ENCODE measurements around the gene HIVEP1.

GRCh38 chr6:12090714-12091113 lies 78.6 kb downstream of the HIVEP1 start:
- TF ChIP-seq BACH2 (CRISPR knock-in tag; IDR thresholded peaks at IDR 0.05; ENCODE audit: borderline replicate concordance) (no peak), POU6F1 (CRISPR knock-in tag; IDR thresholded peaks at IDR 0.05; ENCODE audit: borderline replicate concordance, low read depth) (no peak), RARB (CRISPR knock-in tag; IDR thresholded peaks at IDR 0.05) (no peak), ARNTL (CRISPR knock-in tag; IDR thresholded peaks at IDR 0.05; ENCODE audit: borderline replicate concordance, low read depth) (no peak), ZNF565 (CRISPR knock-in tag; conservative IDR thresholded peaks at IDR 0.05; ENCODE audit: low read depth) (no peak), TOX (CRISPR knock-in tag; IDR thresholded peaks at IDR 0.05; ENCODE audit: borderline replicate concordance) (no peak), SNAI2 (CRISPR knock-in tag; IDR thresholded peaks at IDR 0.05) (no peak), ZNF8 (CRISPR knock-in tag; IDR thresholded peaks at IDR 0.05) (no peak), ZNF70 (CRISPR knock-in tag; IDR thresholded peaks at IDR 0.05) (no peak), CSRNP3 (CRISPR knock-in tag; IDR thresholded peaks at IDR 0.05) (no peak), ZFP30 (CRISPR knock-in tag; IDR thresholded peaks at IDR 0.05) (no peak), CREB5 (CRISPR knock-in tag; IDR thresholded peaks at IDR 0.05; ENCODE audit: low read depth) (no peak), ZFP3 (CRISPR knock-in tag; IDR thresholded peaks at IDR 0.05) (no peak)
